HG03103 (cell line): ENCODE results near the gene TCTA.
"Not testable (repeated sequence)": the region's sequence is repeated elsewhere in the genome, so short reads cannot be mapped to it uniquely, and the experiment has no call there.

Experiments
- ATAC-seq: cut with Tn5 transposase; IDR thresholded peaks from one replicate; pipeline ENCODE4 v1.9.1; 2021; ENCODE audit warnings: low read depth; ENCODE audit not compliant: unreplicated experiment

Gene TCTA

GRCh38 chr3:49411968-49412631, at the start of gene TCTA, which contains the start of gene RHOA:
Gene TCTA (plus strand): TSS chr3:49412423. CDS start chr3:49412427, 4 bp downstream.
Gene RHOA (minus strand): TSS chr3:49411976. CDS start chr3:49375589, 36,387 bp downstream.
- ATAC-seq: peak; percentile 67

GRCh38 chr3:49362561-49362960, 49.7 kb upstream of the TCTA start:
- ATAC-seq: no peak

GRCh38 chr3:49370585-49371290, 41.5 kb upstream of the TCTA start:
- no peak for ATAC-seq

- ATAC-seq: no peak
Measured at GRCh38 chr3:49371946-49372345, 40.3 kb upstream of the TCTA start.

- ATAC-seq: no peak
Measured at GRCh38 chr3:49377483-49377882, 34.7 kb upstream of the TCTA start.

- ATAC-seq: no peak
Measured at GRCh38 chr3:49378249-49378895, 33.9 kb upstream of the TCTA start.

- no peak for ATAC-seq
Measured at GRCh38 chr3:49383387-49383786, 28.8 kb upstream of the TCTA start.

GRCh38 chr3:49385617-49386016, 26.6 kb upstream of the TCTA start:
- ATAC-seq: no peak

- ATAC-seq: no peak
Measured at GRCh38 chr3:49386056-49386756, 26.0 kb upstream of the TCTA start.

GRCh38 chr3:49387721-49388120, 24.5 kb upstream of the TCTA start:
- no peak for ATAC-seq

GRCh38 chr3:49388289-49388820, 23.9 kb upstream of the TCTA start:
- ATAC-seq: no peak

- no peak for ATAC-seq
Measured at GRCh38 chr3:49389297-49389696, 22.9 kb upstream of the TCTA start.

- ATAC-seq: not testable (repeated sequence)
Measured at GRCh38 chr3:49391310-49391709, 20.9 kb upstream of the TCTA start.

- no peak for ATAC-seq
Measured at GRCh38 chr3:49397470-49397869, 14.8 kb upstream of the TCTA start.

- no peak for ATAC-seq
Measured at GRCh38 chr3:49399461-49399860, 12.8 kb upstream of the TCTA start.

- no peak for ATAC-seq
Measured at GRCh38 chr3:49401766-49402165, 10.5 kb upstream of the TCTA start.

GRCh38 chr3:49403891-49404290, 8.3 kb upstream of the TCTA start:
- ATAC-seq: no peak

- ATAC-seq: not testable (repeated sequence)
Measured at GRCh38 chr3:49405570-49405969, 6.7 kb upstream of the TCTA start.

- ATAC-seq: no peak
Measured at GRCh38 chr3:49406571-49407565, 5.4 kb upstream of the TCTA start.
